GM18505 (cell line): Measurements from ENCODE around the gene LAD1.

Source experiments
- ATAC-seq: cut with Tn5 transposase; IDR thresholded peaks from one replicate; pipeline ENCODE4 v1.9.1; 2021; ENCODE audit not compliant: unreplicated experiment
- POLR2A ChIP-seq: IDR thresholded peaks from 4 replicates; pipeline ENCODE4 v1.6.1; 2011; ENCODE audit warnings: borderline replicate concordance; ENCODE audit not compliant: insufficient read depth, insufficient read length; ENCODE audit errors: extremely low read depth

LAD1 gene

GRCh38 chr1:201371792-201372191, 27.3 kb downstream of the LAD1 start:
- TF ChIP-seq POLR2A, result no peak
- no peak for ATAC-seq

GRCh38 chr1:201371276-201371675, 27.8 kb downstream of the LAD1 start:
- no peak for TF ChIP-seq POLR2A
- no peak for ATAC-seq

GRCh38 chr1:201370500-201370899, 28.6 kb downstream of the LAD1 start:
- ATAC-seq, result no peak
- no peak for TF ChIP-seq POLR2A

GRCh38 chr1:201369209-201369608, 29.9 kb downstream of the LAD1 start:
- no peak for TF ChIP-seq POLR2A
- no peak for ATAC-seq

GRCh38 chr1:201366696-201367095, 32.4 kb downstream of the LAD1 start:
- no peak for TF ChIP-seq POLR2A
- no peak for ATAC-seq

- no peak for TF ChIP-seq POLR2A
- ATAC-seq, result no peak
Observed at GRCh38 chr1:201365251-201365650, 33.9 kb downstream of the LAD1 start.

GRCh38 chr1:201364808-201365105, 34.4 kb downstream of the LAD1 start:
- ATAC-seq, result no peak
- TF ChIP-seq POLR2A, result no peak

GRCh38 chr1:201363467-201363866, 35.7 kb downstream of the LAD1 start:
- no peak for ATAC-seq
- TF ChIP-seq POLR2A, result no peak

GRCh38 chr1:201362906-201363305, 36.2 kb downstream of the LAD1 start:
- no peak for TF ChIP-seq POLR2A
- no peak for ATAC-seq

- no peak for TF ChIP-seq POLR2A
- ATAC-seq, result no peak
Observed at GRCh38 chr1:201361652-201362504, 37.2 kb downstream of the LAD1 start.

GRCh38 chr1:201360901-201361651, 38.0 kb downstream of the LAD1 start:
- no peak for ATAC-seq
- no peak for TF ChIP-seq POLR2A

- no peak for ATAC-seq
- TF ChIP-seq POLR2A, result no peak
Observed at GRCh38 chr1:201360486-201360885, 38.6 kb downstream of the LAD1 start.

- no peak for ATAC-seq
- TF ChIP-seq POLR2A, result no peak
Observed at GRCh38 chr1:201359873-201360210, 39.3 kb downstream of the LAD1 start.
